Astrocyte (in vitro differentiated cells and primary cell): ENCODE data around the gene DHRS3.

ENCODE experiments used
- CTCF ChIP-seq: IDR thresholded peaks from 2 replicates; pipeline ENCODE4 v1.5.1; 2011; ENCODE audit warnings: low read depth, mild to moderate bottlenecking, inconsistent platforms, low read length, moderate library complexity; ENCODE audit not compliant: insufficient read depth
- EZH2 ChIP-seq: IDR thresholded peaks from 2 replicates; pipeline ENCODE4 v1.6.1; 2012; ENCODE audit warnings: mild to moderate bottlenecking, low read length, inconsistent platforms; ENCODE audit not compliant: insufficient read depth

- TF ChIP-seq CTCF = no peak
- TF ChIP-seq EZH2 = no peak
Observed at GRCh38 chr1:12539705-12540579, 78.1 kb downstream of the DHRS3 start.
